GM12892 (cell line): Measurements from ENCODE around the gene RRAD.

Experiments
- POLR2A ChIP-seq: IDR thresholded peaks from 2 replicates; pipeline ENCODE4 v1.6.1; 2011; ENCODE audit warnings: low read depth, low read length, control low read depth
- TAF1 ChIP-seq: IDR thresholded peaks from 2 replicates; pipeline ENCODE4 v1.6.1; 2011; ENCODE audit warnings: low read depth, mild to moderate bottlenecking, control low read depth, low read length, borderline replicate concordance

- TF ChIP-seq POLR2A (no peak), TAF1 (no peak)
Observed at GRCh38 chr16:66890799-66891198, 34.5 kb downstream of the RRAD start.
